Mesenchymal stem cell (in vitro differentiated cells and primary cell): ENCODE results near the gene CNTNAP3.
"Not testable (repeated sequence)": the region's sequence is repeated elsewhere in the genome, so short reads cannot be mapped to it uniquely, and the experiment has no call there.

ENCODE experiments used
- DNase-seq: peaks from one replicate; pipeline ENCODE4 v3.0.0-alpha.2; 2013
- H2AFZ ChIP-seq: one replicate; pipeline ENCODE4 v1.6.1; 2013; ENCODE audit warnings: low read depth, mild to moderate bottlenecking, control low read depth, inconsistent platforms, low read length, moderate library complexity
- H2AK5ac ChIP-seq: 2 replicates; pipeline ENCODE4 v1.6.1; 2013; ENCODE audit warnings: low read length, moderate library complexity, mild to moderate bottlenecking, inconsistent platforms; ENCODE audit not compliant: severe bottlenecking
- H2BK120ac ChIP-seq: one replicate; pipeline ENCODE4 v1.6.1; 2013; ENCODE audit warnings: low read depth, mild to moderate bottlenecking, inconsistent platforms, low read length, moderate library complexity
- H2BK12ac ChIP-seq, 2 experiments: one replicate each; pipeline ENCODE4 v1.6.1; 2013; ENCODE audit warnings: inconsistent platforms in 2 of 2, low read length in 2 of 2, mild to moderate bottlenecking in 2 of 2, moderate library complexity in 2 of 2, control low read depth in 1 of 2
- H2BK15ac ChIP-seq: one replicate; pipeline ENCODE4 v1.6.1; 2013; ENCODE audit warnings: mild to moderate bottlenecking, low read depth, inconsistent platforms; ENCODE audit not compliant: poor library complexity, severe bottlenecking
- H2BK5ac ChIP-seq: 2 replicates; pipeline ENCODE4 v1.6.1; 2013; ENCODE audit warnings: low read depth, mild to moderate bottlenecking, low read length, control low read depth, inconsistent platforms; ENCODE audit not compliant: poor library complexity, severe bottlenecking
- H3K14ac ChIP-seq, 2 experiments: one replicate each; pipeline ENCODE4 v1.6.1; 2013; ENCODE audit warnings: inconsistent platforms in 2 of 2, low read length in 2 of 2, control low read depth in 1 of 2, mild to moderate bottlenecking in 1 of 2, moderate library complexity in 1 of 2
- H3K18ac ChIP-seq, 2 experiments: one replicate each; pipeline ENCODE4 v1.6.1; 2013; ENCODE audit warnings: inconsistent platforms in 2 of 2, low read length in 2 of 2, control low read depth in 1 of 2, low read depth in 1 of 2, mild to moderate bottlenecking in 1 of 2
- H3K23ac ChIP-seq, 2 experiments: one replicate each; pipeline ENCODE4 v1.6.1; 2013; ENCODE audit warnings: inconsistent platforms in 2 of 2, low read length in 2 of 2, mild to moderate bottlenecking in 2 of 2, moderate library complexity in 2 of 2, control low read depth in 1 of 2
- H3K27ac ChIP-seq: 2 replicates; pipeline ENCODE4 v1.5.1; 2013; ENCODE audit warnings: mild to moderate bottlenecking, moderate library complexity, low read length, control low read depth, inconsistent platforms; ENCODE audit not compliant: poor library complexity, severe bottlenecking
- H3K27me3 ChIP-seq, 2 experiments: 2 replicates each; pipeline versions ENCODE4 v1.6.1 to v1.7.0; 2013; ENCODE audit warnings: low read length in 2 of 2, mild to moderate bottlenecking in 2 of 2, moderate library complexity in 2 of 2, control low read depth in 1 of 2, inconsistent platforms in 1 of 2; ENCODE audit not compliant: control insufficient read depth in 1 of 2, insufficient read depth in 1 of 2
- H3K36me3 ChIP-seq, 2 experiments: 2 replicates each; pipeline versions ENCODE4 v1.6.1 to v1.7.0; 2013; ENCODE audit warnings: low read length in 2 of 2, control low read depth in 1 of 2, inconsistent platforms in 1 of 2, low read depth in 1 of 2, mild to moderate bottlenecking in 1 of 2; ENCODE audit not compliant: insufficient read depth in 2 of 2, control insufficient read depth in 1 of 2
- H3K4ac ChIP-seq, 2 experiments: one replicate each; pipeline ENCODE4 v1.6.1; 2013; ENCODE audit warnings: inconsistent platforms in 2 of 2, low read length in 2 of 2, mild to moderate bottlenecking in 2 of 2, moderate library complexity in 2 of 2, control low read depth in 1 of 2, low read depth in 1 of 2
- H3K4me1 ChIP-seq: 2 replicates; pipeline ENCODE4 v1.6.1; 2013; ENCODE audit warnings: low read depth, low read length, control low read depth; ENCODE audit not compliant: control insufficient read depth, insufficient read depth
- H3K4me2 ChIP-seq: 2 replicates; pipeline ENCODE4 v1.6.1; 2013; ENCODE audit warnings: low read length, mild to moderate bottlenecking, inconsistent platforms; ENCODE audit not compliant: poor library complexity, severe bottlenecking
- H3K4me3 ChIP-seq, 2 experiments: 2 replicates each; pipeline versions ENCODE4 v1.5.1 to v1.7.0; 2013; ENCODE audit warnings: low read length in 2 of 2, mild to moderate bottlenecking in 2 of 2, control low read depth in 1 of 2, low read depth in 1 of 2; ENCODE audit not compliant: insufficient read depth in 1 of 2
- H3K79me1 ChIP-seq: replicated peaks from 2 replicates; pipeline ENCODE4 v1.6.1; 2013; ENCODE audit warnings: mild to moderate bottlenecking, control low read depth, low read length, inconsistent platforms; ENCODE audit not compliant: poor library complexity, severe bottlenecking
- H3K9ac ChIP-seq: 2 replicates; pipeline ENCODE4 v1.7.0; 2013; ENCODE audit warnings: mild to moderate bottlenecking, low read length, moderate library complexity
- H3K9me3 ChIP-seq: 2 replicates; pipeline ENCODE4 v1.7.0; 2013; ENCODE audit warnings: mild to moderate bottlenecking, low read length; ENCODE audit not compliant: control insufficient read depth
- H4K8ac ChIP-seq: one replicate; pipeline ENCODE4 v1.6.1; 2013; ENCODE audit warnings: inconsistent platforms, mild to moderate bottlenecking, low read length, moderate library complexity
- H4K91ac ChIP-seq: one replicate; pipeline ENCODE4 v1.6.1; 2013; ENCODE audit warnings: mild to moderate bottlenecking, low read length, inconsistent platforms
- WGBS: methylation state at CpG from one replicate; pipeline ENCODE4 v1.1.7; 2013; ENCODE audit warnings: mixed read lengths; 5-methylcytosine and 5-hydroxymethylcytosine counted together

Gene CNTNAP3

GRCh38 chr9:39097208-39097607, 190.8 kb downstream of the CNTNAP3 start:
- not testable (repeated sequence) for H3K9ac ChIP-seq, H3K23ac ChIP-seq, H3K18ac ChIP-seq, H3K4me3 ChIP-seq, H2BK15ac ChIP-seq, H3K14ac ChIP-seq, H3K9me3 ChIP-seq, H2AK5ac ChIP-seq, H4K8ac ChIP-seq, H2BK120ac ChIP-seq, H4K91ac ChIP-seq, H3K4me2 ChIP-seq, DNase-seq, H2BK12ac ChIP-seq, H3K36me3 ChIP-seq, H2BK5ac ChIP-seq, H3K79me1 ChIP-seq, H3K4me1 ChIP-seq, H3K27me3 ChIP-seq, H3K27ac ChIP-seq, H3K4ac ChIP-seq, H2AFZ ChIP-seq
- WGBS, result 75% methylated on average over 1 of the region's 1 CpG

GRCh38 chr9:39085311-39085710, 202.7 kb downstream of the CNTNAP3 start:
- H2AFZ ChIP-seq, H2BK5ac ChIP-seq, H3K9me3 ChIP-seq, DNase-seq, H3K4ac ChIP-seq, H3K23ac ChIP-seq, H3K4me1 ChIP-seq, H3K36me3 ChIP-seq, H3K27ac ChIP-seq, H2BK120ac ChIP-seq, H3K9ac ChIP-seq, H4K91ac ChIP-seq, H2BK15ac ChIP-seq, H3K14ac ChIP-seq, H3K4me3 ChIP-seq, H3K18ac ChIP-seq, H2AK5ac ChIP-seq, H4K8ac ChIP-seq, H3K27me3 ChIP-seq, H3K79me1 ChIP-seq, H2BK12ac ChIP-seq, H3K4me2 ChIP-seq: not testable (repeated sequence)
- 100% methylated on average over 3 of the region's 5 CpGs for WGBS

- not testable (repeated sequence) for H4K91ac ChIP-seq, H3K27me3 ChIP-seq, H3K27ac ChIP-seq, H2BK120ac ChIP-seq, H3K4me3 ChIP-seq, H3K4me2 ChIP-seq, H2BK12ac ChIP-seq, H4K8ac ChIP-seq, H3K9me3 ChIP-seq, H3K14ac ChIP-seq, H2BK5ac ChIP-seq, H3K4ac ChIP-seq, H3K23ac ChIP-seq, H3K79me1 ChIP-seq, H3K18ac ChIP-seq, H2AFZ ChIP-seq, H3K9ac ChIP-seq, H3K36me3 ChIP-seq, H2AK5ac ChIP-seq, H3K4me1 ChIP-seq, DNase-seq, H2BK15ac ChIP-seq
- WGBS, result 76% methylated on average over 3 of the region's 4 CpGs
Observed at GRCh38 chr9:39082574-39082973, 205.4 kb downstream of the CNTNAP3 start.

GRCh38 chr9:39080081-39080480, 207.9 kb downstream of the CNTNAP3 start:
- H3K18ac ChIP-seq, H2BK12ac ChIP-seq, H3K4me3 ChIP-seq, H2BK15ac ChIP-seq, H3K4ac ChIP-seq, H2AFZ ChIP-seq, H3K79me1 ChIP-seq, H3K27me3 ChIP-seq, DNase-seq, H2BK120ac ChIP-seq, H3K23ac ChIP-seq, H3K27ac ChIP-seq, H2BK5ac ChIP-seq, H2AK5ac ChIP-seq, H3K14ac ChIP-seq, H3K9me3 ChIP-seq, H4K91ac ChIP-seq, H4K8ac ChIP-seq, H3K4me1 ChIP-seq, H3K36me3 ChIP-seq, H3K4me2 ChIP-seq, H3K9ac ChIP-seq: not testable (repeated sequence)
- 92% methylated on average over 2 of the region's 3 CpGs for WGBS
